Uterus (tissue), 2 donors: ENCODE data around the gene KCNH5.

ENCODE experiments used
- POLR2A ChIP-seq, 2 donors: fragments of 450-650 bp; IDR thresholded peaks; one replicate each; pipeline ENCODE4 v1.6.1; 2016; ENCODE audit warnings: antibody characterized with exemption in 2 of 2, mild to moderate bottlenecking in 1 of 2, moderate library complexity in 1 of 2
- TF ChIP-seq, protein P1 (sequence below), 4 experiments: fragments of 200-600 bp in 2 of 4; fragments of 450-650 bp in 2 of 4; sonication (generic) in 2 of 4; IDR thresholded peaks; one replicate each; pipeline ENCODE4 v1.5.1; 2016 to 2019; ENCODE audit warnings: antibody characterized with exemption in 4 of 4, mild to moderate bottlenecking in 2 of 4, moderate library complexity in 1 of 4

DNA sequence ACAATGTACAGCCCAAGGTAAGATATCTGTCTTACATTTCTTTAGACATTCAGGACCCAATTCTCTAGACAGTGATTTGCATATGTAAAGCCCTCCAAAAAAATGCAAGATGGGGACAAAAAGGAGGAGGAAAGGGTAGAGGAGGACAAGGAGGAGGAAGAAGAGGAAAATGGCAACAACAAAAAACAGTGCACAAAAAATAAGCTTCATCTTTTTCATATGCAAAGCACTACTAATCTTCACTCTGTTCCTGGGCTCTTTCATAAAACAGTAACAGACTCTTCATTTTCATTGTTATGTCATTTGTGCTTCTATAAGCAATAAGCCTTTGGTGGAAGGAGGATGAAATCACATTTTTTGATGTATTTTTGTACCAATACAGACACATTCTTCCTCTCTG is 61.4 kb downstream of the KCNH5 start:
- TF ChIP-seq, protein P1, sequence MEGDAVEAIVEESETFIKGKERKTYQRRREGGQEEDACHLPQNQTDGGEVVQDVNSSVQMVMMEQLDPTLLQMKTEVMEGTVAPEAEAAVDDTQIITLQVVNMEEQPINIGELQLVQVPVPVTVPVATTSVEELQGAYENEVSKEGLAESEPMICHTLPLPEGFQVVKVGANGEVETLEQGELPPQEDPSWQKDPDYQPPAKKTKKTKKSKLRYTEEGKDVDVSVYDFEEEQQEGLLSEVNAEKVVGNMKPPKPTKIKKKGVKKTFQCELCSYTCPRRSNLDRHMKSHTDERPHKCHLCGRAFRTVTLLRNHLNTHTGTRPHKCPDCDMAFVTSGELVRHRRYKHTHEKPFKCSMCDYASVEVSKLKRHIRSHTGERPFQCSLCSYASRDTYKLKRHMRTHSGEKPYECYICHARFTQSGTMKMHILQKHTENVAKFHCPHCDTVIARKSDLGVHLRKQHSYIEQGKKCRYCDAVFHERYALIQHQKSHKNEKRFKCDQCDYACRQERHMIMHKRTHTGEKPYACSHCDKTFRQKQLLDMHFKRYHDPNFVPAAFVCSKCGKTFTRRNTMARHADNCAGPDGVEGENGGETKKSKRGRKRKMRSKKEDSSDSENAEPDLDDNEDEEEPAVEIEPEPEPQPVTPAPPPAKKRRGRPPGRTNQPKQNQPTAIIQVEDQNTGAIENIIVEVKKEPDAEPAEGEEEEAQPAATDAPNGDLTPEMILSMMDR (IDR thresholded peaks at IDR 0.05), result no peak
- TF ChIP-seq POLR2A (IDR thresholded peaks at IDR 0.05), result no peak
